Measurements from ENCODE around the gene LRG1. TPM values are rescaled to one million over a fixed set of nuclear protein-coding genes. Genes with fewer than 3 reads are reported as not detected.

The LRG1 gene
- total RNA-seq, 1 experiment from 2014 or later = 0.08 TPM

GRCh38 chr19:4587527-4587926 is 47.7 kb upstream of the LRG1 start:
- in situ Hi-C loops (cut with HindIII; ENCODE audit: low pct_unique_long_range_greater_than_20kb, low sequenced_read_pairs) (no loop called here), intact Hi-C loops (cut with micrococcal nuclease; ENCODE audit: unreplicated experiment) (no loop called here)
- POLR2A ChIA-PET = no interaction called here
- DNase-seq (ENCODE audit: low read depth, low spot score) (no peak), ATAC-seq (no peak)
- no peaks in the 10 kb centered on the region; the same call in 1 of the 2 replicates for H3K4me1 ChIP-seq (ENCODE audit: control insufficient read depth, insufficient read depth, low read length)
- no peaks in the 10 kb centered on the region for H3K36me3 ChIP-seq (ENCODE audit: control insufficient read depth, insufficient read depth, low read length)
- CTCF ChIA-PET = no interaction called here
- H3K27ac ChIP-seq (ENCODE audit: low read length) = no peak overlapping the region
- no TSS peak for BruUV-seq (replicated peaks)
- no peak overlapping the region for H3K4me3 ChIP-seq (ENCODE audit: low read depth in 2 of 2, low read length in 2 of 2)
- TF ChIP-seq SIN3A (IDR thresholded peaks at IDR 0.05; ENCODE audit: borderline replicate concordance, insufficient read depth, low read depth, low read length) (no peak), POLR2AphosphoS5 (IDR thresholded peaks at IDR 0.05; ENCODE audit: low read depth, low read length) (no peak), CTCF (IDR thresholded peaks at IDR 0.05) (no peak), TCF7L2 (IDR thresholded peaks at IDR 0.05; ENCODE audit: low read depth, low read length) (no peak), REST (IDR thresholded peaks at IDR 0.05; ENCODE audit: insufficient read depth in 1 of 2, low read depth in 2 of 2, low read length in 1 of 2) (no peak)
- H3K9me3 ChIP-seq (ENCODE audit: control insufficient read depth, insufficient read depth, low read depth, low read length) = no peaks in the 10 kb centered on the region
- H3K27me3 ChIP-seq (ENCODE audit: control insufficient read depth, insufficient read depth, low read length) = no peaks in the 10 kb centered on the region

GRCh38 chr19:4586691-4587090 is 46.9 kb upstream of the LRG1 start:
- H3K27me3 ChIP-seq (ENCODE audit: control insufficient read depth, insufficient read depth, low read length) = no peaks in the 10 kb centered on the region
- ATAC-seq (no peak), DNase-seq (ENCODE audit: low read depth, low spot score) (no peak)
- no TSS peak for BruUV-seq (replicated peaks)
- in situ Hi-C loops (cut with HindIII; ENCODE audit: low pct_unique_long_range_greater_than_20kb, low sequenced_read_pairs) = no loop called here
- intact Hi-C loops (cut with micrococcal nuclease; ENCODE audit: unreplicated experiment) = no loop called here
- H3K9me3 ChIP-seq (ENCODE audit: control insufficient read depth, insufficient read depth, low read depth, low read length) = no peaks in the 10 kb centered on the region
- ChIA-PET POLR2A (no interaction called here), CTCF (no interaction called here)
- TF ChIP-seq CTCF (IDR thresholded peaks at IDR 0.05) (no peak), REST (IDR thresholded peaks at IDR 0.05; ENCODE audit: insufficient read depth in 1 of 2, low read depth in 2 of 2, low read length in 1 of 2) (no peak), POLR2AphosphoS5 (IDR thresholded peaks at IDR 0.05; ENCODE audit: low read depth, low read length) (no peak), SIN3A (IDR thresholded peaks at IDR 0.05; ENCODE audit: borderline replicate concordance, insufficient read depth, low read depth, low read length) (no peak), TCF7L2 (IDR thresholded peaks at IDR 0.05; ENCODE audit: low read depth, low read length) (no peak)
- no peaks in the 10 kb centered on the region; the same call in 1 of the 2 replicates for H3K4me1 ChIP-seq (ENCODE audit: control insufficient read depth, insufficient read depth, low read length)
- no peak overlapping the region for H3K4me3 ChIP-seq (ENCODE audit: low read depth in 2 of 2, low read length in 2 of 2)
- no peak overlapping the region for H3K27ac ChIP-seq (ENCODE audit: low read length)
- no peaks in the 10 kb centered on the region for H3K36me3 ChIP-seq (ENCODE audit: control insufficient read depth, insufficient read depth, low read length)
